ENCODE measurements around the gene DGKA.

DNA sequence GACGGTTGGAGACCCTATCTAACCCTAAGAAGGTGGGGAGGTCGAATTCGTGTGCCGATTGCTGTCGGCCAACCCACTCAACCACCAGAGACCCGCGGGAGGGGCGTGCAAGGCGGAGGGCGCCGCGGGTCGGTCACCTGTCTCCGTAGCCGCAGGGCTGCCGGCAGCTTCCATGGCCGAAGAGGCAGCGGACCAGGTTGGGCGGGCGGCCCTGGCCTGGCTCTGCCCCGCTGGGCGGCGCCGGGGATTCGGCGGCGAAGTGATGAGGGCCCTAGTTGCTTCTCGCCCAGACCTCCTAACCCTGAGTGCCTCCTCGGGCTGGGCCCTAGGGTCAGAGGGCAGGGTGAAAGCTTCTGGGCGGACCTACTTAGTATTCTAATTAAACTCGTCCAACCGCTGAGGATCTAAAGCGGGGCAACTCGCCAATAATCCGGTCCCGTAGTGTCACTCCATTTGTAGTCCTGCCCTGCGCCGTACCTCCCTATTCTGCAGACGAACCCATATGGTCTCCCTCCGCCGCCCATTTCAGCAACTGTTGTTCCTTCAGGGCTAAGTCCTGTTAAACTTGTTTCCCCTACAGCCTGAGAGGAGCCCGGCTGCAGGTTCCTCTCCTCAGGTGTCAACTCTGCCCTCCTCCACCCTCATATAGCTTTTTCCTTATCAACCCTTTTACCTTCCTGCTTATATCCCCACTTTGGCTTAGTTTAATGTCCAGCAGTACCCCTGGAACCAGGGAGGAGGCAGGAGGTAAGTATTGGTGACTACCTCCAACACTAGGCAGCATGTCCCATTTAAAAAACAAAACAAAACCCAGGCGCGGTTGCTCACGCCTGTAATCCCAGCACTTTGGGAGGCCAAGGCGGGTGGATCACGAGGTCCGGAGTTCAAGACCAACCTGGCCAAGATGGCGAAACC, 3.1 kb upstream of the DGKA start, which contains the start of gene PYM1:
- TF ChIP-seq, protein P1, sequence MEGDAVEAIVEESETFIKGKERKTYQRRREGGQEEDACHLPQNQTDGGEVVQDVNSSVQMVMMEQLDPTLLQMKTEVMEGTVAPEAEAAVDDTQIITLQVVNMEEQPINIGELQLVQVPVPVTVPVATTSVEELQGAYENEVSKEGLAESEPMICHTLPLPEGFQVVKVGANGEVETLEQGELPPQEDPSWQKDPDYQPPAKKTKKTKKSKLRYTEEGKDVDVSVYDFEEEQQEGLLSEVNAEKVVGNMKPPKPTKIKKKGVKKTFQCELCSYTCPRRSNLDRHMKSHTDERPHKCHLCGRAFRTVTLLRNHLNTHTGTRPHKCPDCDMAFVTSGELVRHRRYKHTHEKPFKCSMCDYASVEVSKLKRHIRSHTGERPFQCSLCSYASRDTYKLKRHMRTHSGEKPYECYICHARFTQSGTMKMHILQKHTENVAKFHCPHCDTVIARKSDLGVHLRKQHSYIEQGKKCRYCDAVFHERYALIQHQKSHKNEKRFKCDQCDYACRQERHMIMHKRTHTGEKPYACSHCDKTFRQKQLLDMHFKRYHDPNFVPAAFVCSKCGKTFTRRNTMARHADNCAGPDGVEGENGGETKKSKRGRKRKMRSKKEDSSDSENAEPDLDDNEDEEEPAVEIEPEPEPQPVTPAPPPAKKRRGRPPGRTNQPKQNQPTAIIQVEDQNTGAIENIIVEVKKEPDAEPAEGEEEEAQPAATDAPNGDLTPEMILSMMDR (conservative IDR thresholded peaks at IDR 0.05; ENCODE audit: low read depth, low read length), result no peak
- TF ChIP-seq EZH2phosphoT487 (IDR thresholded peaks at IDR 0.05; ENCODE audit: borderline replicate concordance, low read length), result no peak

All from PC-3 (cell line).